Non-pigmented ciliary epithelial cell (primary cell): Measurements from ENCODE around the gene IL1RAP.
"Not testable (repeated sequence)": the region's sequence is repeated elsewhere in the genome, so short reads cannot be mapped to it uniquely, and the experiment has no call there.

Source experiments
- DNase-seq: peaks from one replicate; pipeline ENCODE4 v3.0.0-alpha.2; 2010; ENCODE audit warnings: low read depth

IL1RAP gene

DNA sequence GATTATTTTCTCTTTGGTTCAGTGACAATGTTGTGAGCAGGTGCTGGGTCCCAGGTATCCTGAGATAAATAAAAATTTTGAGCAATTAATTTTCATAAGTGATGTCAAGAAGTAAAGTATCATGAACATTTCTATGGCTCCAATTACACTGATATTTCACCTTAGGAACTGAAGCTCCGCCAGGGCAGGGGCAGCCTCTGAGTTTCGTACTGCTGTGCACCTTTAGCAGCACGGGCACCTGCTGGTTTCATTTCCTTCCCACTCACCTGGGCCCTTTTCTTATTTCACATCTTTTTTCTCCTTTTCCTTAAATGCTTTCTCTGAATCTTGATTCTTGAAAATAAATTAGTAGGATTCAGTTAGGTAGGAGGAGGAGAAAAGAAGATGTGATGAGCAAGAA, 1.2 kb upstream of the IL1RAP start:
- DNase-seq = no peak

DNA sequence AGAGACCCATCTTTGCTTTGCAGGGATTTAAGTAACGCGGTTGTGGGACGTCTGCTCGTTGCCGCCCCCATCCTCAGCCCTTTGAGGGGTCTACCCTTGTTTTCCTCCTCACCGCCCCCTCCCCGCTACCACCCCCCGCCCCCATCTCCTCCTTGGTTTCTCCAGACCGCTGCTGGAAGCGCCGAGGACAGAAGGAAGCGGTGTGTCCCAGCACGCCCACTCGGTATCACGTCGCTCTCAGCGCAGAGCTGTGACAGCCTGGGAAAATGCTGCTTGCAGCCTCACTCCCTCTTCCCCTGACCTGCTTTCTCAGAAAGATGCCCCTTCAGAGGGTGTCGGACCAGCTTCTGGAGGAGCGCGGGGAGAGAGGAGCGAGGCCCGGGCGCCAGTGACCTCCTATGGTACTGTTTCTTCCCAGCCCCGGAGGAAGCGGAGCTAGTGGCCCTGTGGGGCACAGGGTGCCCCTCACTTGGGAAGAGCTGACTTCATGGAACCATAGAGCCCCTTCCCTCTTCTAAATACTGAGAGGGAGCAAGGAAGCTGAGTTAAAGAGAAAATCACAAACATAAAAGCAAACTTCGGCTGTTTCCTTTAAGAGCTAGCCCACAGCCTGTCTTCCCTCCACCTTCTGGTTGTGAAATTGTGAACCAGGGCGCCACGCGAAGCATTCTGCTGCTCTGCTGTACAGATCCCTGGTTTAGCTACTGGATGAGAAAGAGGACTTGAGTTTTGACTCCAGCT, 698 bp downstream of the IL1RAP start:
- no peak for DNase-seq

DNA sequence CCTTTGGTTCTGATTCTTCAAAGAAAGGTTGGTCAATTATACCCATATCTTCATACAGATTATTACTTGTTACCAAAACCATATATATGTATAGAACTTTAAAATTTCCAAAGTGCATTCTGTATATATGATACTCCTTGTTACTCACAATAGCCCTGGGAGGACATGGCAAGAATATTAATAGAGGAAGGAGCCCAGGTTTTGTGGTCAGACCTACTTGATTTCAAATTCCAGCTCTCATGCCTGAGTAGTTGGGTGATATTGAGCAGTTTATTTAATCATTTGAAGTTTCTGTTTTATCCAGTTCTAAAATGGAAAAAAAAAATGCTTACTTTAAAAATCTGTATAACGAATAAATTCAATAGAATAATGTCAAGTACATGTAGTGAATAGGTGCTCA, 2.5 kb downstream of the IL1RAP start:
- DNase-seq = no peak

DNA sequence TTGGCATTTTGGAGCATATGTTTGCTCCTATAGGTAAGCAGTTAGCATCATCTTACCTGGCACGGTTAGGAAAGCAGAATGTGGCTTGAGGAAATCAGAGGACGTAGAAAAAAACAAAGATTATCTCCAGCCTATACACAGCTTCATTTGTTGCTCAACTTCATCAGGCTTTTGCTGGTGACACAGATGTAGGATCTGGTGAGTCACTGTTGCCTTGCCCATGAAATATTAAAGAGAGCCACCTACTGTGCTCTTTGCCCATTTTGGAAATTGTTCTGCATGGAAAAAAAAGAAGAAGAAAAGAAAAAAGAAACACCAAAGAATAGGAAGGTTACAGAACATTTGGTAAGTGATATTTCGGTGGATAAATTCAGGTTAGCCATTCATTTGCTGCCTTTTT, 3.8 kb downstream of the IL1RAP start:
- peak; percentile 22 for DNase-seq

DNA sequence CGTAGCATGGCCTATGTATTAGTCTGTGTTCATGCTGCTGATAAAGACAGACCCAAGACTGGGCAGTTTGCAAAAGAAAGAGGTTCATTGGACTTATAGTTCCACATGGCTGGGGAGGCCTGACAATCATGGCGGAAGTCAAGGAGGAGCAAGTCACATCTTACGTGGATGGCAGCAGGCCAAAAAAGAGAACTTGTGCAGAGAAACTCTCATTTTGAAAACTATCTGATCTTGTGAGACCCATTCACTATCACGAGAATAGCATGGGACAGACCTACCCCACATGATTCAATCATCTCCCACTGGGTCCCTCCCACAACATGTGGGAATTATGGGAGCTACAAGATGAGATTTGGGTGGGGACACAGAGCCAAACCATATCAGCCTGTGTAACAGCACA, 4.6 kb downstream of the IL1RAP start:
- not testable (repeated sequence) for DNase-seq

DNA sequence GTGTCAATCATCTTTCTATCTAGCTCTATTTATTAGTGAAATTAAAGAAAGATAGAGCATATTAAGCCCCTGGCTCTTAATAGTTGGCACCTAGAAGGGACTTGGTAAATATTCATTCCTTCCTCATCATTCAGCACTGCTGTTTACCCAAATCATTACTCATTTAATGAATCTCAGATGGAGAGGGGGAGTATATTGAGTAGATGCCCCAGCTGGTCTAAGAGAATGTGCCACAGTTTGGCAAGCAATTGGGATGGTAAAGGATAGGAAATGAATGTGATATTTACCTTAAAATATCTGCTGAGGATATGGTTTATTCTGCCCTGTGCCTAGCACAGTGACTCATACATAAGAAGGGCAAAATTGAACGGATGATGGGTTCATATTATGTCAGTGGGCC, 6.0 kb downstream of the IL1RAP start:
- no peak for DNase-seq

DNA sequence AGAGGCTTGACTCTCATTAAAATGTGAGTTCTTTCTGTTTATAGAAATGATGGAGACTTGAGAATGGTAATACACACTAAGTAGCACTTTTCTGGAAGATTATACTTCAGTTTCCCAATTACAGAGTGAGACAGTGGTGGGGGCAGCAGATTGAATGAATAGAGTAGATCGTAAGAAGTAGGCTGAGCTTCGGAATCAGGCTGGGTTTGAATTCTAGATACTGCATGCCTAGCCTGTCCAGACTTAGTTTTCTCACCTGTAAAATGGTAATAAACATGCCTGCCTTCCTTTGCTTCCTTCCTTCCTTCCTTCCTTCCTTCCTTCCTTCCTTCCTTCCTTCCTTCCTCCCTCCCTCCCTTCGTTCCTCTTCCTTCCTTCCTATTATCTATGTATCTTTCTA, 8.1 kb downstream of the IL1RAP start:
- no peak for DNase-seq

DNA sequence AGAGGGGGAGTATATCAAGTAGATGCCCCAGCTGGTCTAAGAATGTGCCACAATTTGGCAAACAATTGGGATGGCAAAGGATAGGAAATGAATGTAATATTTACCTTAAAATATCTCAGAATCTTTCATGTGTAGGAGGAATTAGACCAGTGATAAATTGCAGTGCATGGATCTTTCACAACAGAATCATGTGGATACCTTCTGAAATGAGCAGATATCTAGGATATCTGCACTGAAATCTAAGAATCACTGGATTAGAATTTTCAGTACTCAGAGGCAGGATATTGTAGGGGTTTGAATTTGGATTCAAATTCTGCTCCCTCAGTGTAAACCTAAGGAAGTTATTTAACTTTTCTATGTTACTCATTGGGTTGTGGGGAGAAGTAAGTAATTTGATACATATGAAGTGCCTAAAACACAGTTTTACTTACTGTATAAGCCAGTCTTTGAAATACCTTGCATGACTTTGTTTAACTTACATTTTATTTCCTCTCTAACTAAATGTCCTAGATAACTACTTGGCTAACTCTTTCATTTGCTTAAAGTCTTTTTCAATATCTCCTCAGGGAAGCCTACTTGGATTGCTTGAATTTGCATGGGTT, 8.8 kb downstream of the IL1RAP start:
- DNase-seq = no peak

DNA sequence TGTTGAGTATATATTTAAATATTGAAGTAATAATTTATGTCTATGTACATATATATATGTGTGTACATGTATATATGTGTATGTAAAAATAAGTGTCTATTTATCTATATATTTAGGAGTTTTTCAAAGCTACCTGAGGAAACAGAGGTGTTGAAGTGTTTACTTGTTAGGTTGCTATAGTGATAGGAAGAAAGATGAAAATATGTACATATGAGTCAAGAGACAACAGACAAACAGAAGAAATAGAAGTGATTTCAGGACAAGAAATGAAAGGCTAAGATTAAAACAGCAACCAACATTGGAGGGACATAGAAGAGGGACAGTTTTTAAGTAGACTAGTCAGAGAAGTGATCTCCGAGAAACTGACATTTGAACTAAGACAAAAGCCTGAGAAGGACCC, 11.1 kb downstream of the IL1RAP start:
- DNase-seq = no peak

DNA sequence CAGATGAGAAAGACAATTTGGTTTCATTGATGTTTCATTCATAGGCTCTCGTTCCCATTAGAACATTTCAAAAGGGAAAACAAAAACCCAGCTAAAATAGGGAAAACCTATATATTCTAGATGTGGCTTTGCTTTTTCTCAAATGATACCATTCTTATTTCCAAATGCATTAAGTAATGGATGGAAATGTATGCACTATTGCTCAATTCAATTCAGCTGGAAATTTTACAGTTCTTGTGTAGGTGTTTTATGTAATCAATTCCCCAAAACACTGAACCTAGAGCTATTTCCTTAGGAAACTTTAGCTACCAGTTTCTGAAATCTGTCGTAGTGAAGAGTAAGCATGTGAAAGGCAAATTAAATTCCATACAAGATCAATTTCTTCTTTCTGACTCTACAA, 11.7 kb downstream of the IL1RAP start:
- no peak for DNase-seq

DNA sequence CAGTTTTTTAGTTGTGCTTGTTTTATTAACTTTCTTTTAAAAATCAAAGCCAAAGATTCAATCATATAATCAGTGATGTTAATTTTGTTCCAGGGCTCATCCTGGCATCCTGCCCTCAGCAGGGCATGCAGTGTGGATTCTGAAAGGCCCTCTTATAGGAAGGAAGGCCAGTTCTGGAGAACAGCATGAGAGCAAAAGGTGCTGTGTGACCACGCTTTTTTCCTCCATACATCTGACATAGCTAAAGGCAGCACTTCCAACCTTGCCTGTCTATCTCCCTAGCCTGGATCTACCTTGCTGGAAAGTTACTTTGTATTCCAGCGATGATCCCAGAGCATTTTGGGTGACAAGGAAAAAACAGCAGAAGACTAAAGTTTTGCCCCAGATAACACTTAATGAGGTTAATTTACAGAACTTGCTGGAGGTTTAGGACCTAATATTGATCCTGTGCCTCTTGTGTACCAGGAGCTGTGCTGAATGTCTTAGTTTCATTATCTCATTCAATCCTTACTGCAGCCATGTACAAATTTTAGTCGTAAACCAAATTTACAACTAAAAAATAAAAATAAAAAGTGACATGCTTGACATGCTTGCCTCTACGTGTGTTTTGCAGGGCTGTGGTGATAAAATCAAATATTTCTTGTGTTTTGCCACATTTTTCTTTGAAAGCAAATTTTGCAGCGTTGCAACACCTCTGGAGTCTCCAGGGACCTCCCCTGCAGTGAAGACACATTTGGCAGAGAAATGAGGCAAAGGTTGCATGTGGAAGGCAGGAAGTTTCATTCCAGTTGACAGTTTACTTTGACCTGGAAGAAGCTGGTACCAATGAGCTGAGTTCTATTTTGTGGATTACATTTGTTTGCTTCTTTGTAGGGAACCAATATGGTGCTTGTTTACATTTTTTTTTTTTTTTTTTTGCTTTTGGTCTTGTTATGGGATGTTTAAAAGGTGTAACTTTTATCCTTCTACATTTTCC, 13.2 kb downstream of the IL1RAP start:
- no peak for DNase-seq

DNA sequence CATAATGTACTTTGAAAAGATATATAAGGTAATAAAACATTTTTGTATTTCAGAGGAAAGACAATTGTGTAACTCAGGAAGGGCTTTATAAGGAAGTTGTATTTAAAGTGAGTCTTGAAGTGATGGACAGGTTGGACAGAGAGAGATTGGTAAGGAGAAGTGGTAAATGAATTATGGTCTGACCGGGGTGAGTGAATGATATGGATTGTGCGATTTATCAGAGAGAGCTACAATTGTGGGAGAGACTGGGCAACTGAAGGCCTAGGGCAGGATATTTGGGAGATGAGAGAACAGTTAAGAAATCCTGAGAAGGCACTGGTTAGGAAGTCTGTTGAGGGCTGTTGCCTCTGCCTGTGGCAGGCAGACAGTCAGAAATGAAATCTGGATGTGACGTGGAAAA, 14.8 kb downstream of the IL1RAP start:
- no peak for DNase-seq

DNA sequence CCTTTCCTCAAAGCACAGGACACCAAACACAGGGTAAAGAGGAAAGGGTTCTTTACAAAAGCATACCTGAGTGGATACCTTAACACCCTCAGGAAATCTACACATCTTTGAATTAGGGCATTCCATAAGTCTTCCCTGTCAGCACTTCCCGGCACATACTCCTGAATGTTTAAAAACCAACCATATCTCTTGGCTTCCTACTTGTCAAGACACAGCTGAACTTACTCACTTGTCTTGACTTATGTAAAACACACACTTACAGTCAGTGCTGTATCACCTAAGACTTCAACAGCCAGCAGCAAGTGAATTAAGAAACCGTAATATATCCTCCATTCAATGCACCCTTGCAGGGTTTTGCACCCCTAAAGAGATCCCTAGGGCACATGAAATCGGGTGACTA, 17.5 kb downstream of the IL1RAP start:
- no peak for DNase-seq

DNA sequence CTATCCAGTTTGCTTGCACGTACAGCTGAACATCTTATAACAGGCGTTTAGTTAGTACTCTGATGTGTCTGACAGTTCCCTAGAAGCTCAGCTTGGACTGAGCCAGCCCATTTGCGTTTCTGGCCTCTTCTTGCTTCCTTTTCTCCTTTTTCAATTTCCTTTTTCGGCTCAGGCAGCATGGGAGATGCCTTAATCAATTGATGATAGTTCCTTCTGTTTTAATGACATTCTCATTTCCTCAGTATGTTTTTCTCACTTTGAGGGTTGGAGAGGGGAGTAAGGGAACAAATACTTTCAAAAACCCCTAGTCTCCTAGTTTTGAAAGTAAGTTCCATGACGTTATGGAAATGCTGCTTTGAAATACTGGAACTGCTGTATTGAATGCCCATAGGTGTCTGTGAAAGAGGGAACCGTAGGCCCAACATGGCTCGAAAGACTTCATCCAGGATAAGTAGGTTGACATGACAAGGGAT, 18.9 kb downstream of the IL1RAP start:
- no peak for DNase-seq

DNA sequence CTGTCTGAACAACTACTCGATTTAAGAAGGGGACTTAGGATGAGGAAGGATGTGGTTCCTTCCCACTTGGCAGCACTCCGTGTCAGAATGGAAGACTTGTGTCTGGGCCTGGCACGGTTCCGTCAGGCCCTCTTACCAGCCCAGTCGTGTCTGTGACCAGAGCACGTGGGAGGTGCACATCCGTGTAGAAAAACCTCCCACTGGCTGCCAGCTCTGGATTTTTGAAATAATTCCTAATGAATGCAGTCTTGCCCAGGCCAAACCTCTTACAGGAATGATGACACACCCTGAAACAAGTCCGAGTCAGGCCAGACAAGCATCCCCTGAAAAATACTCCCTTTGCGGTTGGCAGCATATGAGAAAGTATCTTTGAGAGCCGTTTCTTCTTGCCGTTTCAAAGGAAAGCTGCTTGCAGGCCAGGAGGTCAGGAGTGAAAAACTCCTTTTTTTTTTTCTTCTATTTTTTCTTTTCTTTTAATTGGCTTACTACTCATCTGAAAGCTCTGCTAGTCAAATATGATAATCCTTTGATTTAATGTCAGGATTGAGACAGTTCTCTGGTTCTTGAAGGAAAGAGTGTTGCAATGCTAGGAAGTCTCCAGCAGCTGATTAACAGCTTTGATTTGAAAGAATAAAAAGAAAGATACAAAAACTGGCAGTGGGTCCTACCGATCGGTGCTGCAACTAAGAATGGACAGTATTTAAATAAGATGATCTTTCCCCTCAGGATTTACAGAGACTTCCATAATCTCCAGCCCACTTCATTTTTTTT, 19.8 kb downstream of the IL1RAP start:
- DNase-seq = peak; percentile 78

DNA sequence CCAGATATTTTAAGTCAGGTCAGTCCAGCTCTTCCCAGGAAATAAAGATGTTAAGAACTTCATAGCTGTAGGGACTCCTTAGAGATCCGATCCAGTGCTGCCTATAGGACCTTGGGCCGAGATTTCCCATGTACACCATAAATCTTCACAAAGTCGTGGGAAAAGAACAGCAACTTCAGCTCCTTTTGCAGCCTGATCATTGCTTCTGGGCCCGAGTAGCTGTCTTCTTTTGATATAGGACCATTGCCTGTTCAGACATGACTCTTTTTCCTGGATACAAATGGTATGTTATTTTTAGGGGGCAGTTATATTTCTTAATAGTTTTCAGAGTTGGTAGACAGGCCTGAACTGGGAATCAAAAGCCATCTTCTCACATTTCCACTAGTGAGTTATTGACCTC, 20.5 kb downstream of the IL1RAP start:
- no peak for DNase-seq

DNA sequence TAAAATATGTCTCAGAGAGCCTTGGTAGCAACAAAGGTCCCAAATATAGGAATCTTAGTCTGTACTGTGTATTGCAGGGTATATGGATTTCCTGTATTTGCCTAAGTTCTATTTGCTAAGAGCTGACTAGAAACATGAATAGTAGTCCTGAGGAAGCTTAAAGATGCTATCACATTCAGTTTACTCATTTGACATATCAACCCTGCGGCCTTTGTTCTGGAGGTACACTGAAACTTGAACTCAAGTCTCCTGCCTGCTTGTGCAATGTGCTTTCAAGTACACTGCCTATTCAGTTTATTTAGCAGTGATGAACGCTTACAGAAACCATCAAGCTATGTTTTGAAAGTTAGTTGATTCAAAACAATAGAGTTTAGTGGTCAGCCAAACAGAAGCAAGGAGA, 21.1 kb downstream of the IL1RAP start:
- no peak for DNase-seq

DNA sequence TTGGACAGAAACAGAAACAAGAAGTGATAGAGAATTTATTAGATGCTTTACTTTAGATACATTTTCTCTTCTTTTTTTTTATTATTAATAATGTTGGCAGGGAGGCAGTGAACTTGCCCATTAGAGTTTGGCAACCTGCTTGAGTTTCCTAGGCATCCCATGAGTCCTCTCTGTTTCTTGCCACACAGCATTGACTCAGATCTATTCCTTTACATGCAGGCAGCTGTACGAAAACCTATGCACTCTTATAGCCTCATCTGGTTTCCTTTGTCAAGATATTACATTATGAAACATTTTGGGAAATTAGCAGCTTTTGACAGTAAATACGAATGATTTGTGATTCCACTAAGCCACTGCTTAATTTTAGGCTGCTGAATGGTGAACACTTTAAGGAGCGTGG, 23.3 kb downstream of the IL1RAP start:
- no peak for DNase-seq

DNA sequence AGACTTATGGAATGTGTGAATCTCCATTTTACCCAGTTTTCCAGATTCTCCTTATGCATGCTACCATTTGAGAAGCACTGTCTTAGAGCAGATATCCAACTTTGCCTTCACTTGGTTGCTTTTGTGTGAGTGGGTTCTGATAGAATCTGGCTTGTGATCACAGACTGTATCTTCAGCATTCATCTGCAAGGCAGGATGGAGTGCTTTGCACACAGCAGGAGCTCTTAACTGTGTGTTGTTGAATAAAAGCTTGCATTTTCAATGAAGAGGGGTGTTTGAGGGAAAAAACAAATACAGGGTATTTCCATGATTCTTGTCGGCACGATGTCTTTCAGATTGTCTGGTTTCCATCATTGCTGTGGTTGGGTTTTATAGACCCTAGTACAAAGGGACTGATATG, 24.4 kb downstream of the IL1RAP start:
- no peak for DNase-seq

DNA sequence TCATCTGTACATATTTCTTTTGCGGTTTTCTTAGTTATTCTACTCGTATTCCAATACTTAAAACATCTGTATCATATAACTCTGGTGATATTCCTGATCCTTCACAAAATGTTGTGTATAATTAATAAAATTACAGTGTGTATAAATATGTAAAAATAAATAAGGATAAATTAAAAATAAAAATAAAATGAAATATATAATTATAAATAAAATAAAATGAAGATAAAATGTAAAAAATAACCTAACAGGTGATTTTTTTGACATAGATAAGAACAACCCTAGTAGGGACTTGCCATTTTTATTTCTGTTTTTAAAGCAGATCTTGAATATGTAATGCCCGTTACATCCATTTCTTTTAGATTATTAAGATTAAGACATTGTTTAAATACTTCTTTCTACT, 25.6 kb downstream of the IL1RAP start:
- no peak for DNase-seq

DNA sequence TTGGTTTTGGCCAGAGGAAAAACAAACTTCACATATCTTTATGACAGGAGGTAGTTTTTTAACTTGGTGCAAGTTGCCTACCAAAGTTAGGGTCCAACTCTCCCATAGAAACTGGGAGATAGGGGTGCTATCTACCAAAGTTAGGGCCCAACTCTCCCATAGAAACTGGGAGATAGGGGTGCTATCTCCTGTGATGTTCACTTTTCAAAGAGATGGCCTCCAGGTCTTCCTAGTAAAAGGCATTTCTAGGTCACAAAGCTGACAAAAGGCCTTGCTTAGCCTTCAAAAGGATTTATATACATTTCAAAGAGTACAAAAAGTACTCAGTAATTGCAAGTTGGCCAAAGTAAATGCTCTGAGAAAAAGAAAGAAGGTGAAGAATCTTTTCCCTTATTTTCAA, 27.1 kb downstream of the IL1RAP start:
- DNase-seq = no peak

DNA sequence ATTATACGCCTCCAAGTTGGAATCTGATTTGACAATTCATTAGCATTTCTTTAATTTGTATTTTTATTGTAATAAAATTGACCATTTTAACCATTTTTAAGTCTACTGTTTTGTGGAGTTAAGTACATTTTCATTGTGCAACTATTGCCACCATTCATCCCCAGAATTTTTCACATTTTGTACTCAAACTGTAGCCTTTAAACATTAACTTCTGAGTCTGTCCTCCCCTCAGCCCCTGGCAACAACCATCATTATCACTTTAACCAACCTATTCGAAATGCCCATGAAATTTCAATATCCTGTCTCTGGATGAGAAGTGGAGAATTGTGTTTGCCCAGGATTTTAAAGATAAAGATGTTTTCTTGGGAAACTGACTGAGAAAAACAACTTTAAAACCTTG, 27.7 kb downstream of the IL1RAP start:
- DNase-seq = no peak
